Measurements from ENCODE around the gene CA5A. TPM values are rescaled to one million over a fixed set of nuclear protein-coding genes. Genes with fewer than 3 reads are reported as not detected.

CA5A gene
- polyA plus RNA-seq, 2 of the 4 experiments (the other 2 are of a cell fraction) = not detected

GRCh38 chr16:87924041-87924810 is 12.1 kb downstream of the CA5A start:
- TF ChIP-seq REST (IDR thresholded peaks at IDR 0.05) (no peak), ESRRA (IDR thresholded peaks at IDR 0.05; ENCODE audit: borderline replicate concordance, low read length) (no peak), RFX5 (IDR thresholded peaks at IDR 0.05) (no peak), JUNB (IDR thresholded peaks at IDR 0.05) (no peak), FOXS1 (CRISPR knock-in tag; IDR thresholded peaks at IDR 0.05) (no peak), TFCP2L1 (CRISPR knock-in tag; IDR thresholded peaks at IDR 0.05) (no peak), CEBPB (IDR thresholded peaks at IDR 0.05) (no peak), RCOR1 (IDR thresholded peaks at IDR 0.05; ENCODE audit: low read depth, low read length) (no peak), TP53 (CRISPR knock-in tag; IDR thresholded peaks at IDR 0.05) (no peak), SREBF2 (IDR thresholded peaks at IDR 0.05) (no peak), MAX (IDR thresholded peaks at IDR 0.05) (no peak), NFE2L2 (conservative IDR thresholded peaks at IDR 0.05; ENCODE audit: low read length) (no peak), USF2 (IDR thresholded peaks at IDR 0.05) (no peak)
- DNase-seq (ENCODE audit: low read depth in 1 of 2, low spot score in 1 of 2) (no peak), ATAC-seq (no peak), FAIRE-seq (no peak)
- CTCF ChIA-PET = interaction anchor here (0.5 to 1.4 kb wide), 3 partner anchors 9 to 26 kb away, joined by 3 to 5 read pairs (median 5); no protein-coding TSS in a partner anchor
- Histone ChIP-seq H3K4me1 (no peaks in the 10 kb centered on the region), H3K27ac (no peak overlapping the region), H3K4me3 (no peak overlapping the region), H3K9me3 (no peaks in the 10 kb centered on the region), H3K4me2 (no peak overlapping the region)
- POLR2A ChIA-PET = no interaction called here
- 78% methylated on average over 21 of the region's 27 CpGs for WGBS (ENCODE audit: missing lambda C conversion rate)

GRCh38 chr16:87922250-87922871 is 14.0 kb downstream of the CA5A start:
- FAIRE-seq = no peak
- no peak for ATAC-seq
- Histone ChIP-seq H3K4me2 (no peak overlapping the region), H3K4me3 (no peak overlapping the region), H3K27ac (no peak overlapping the region), H3K9me3 (no peaks in the 10 kb centered on the region), H3K4me1 (no peaks in the 10 kb centered on the region)
- WGBS (ENCODE audit: missing lambda C conversion rate) = 63% methylated on average over 10 of the region's 14 CpGs
- no peak for TF ChIP-seq SMC3 (IDR thresholded peaks at IDR 0.05)
- TF ChIP-seq CBX2 (IDR thresholded peaks at IDR 0.05; ENCODE audit: borderline replicate concordance, low read depth) = no peak
- ChIA-PET POLR2A (no interaction called here), CTCF (no interaction called here)
- no peak for DNase-seq (ENCODE audit: low read depth in 1 of 2, low spot score in 1 of 2)

- FAIRE-seq (no peak), ATAC-seq (peak in 1 of 2 experiments; percentile 70; a peak in 3 of 6 replicates), DNase-seq (ENCODE audit: low read depth in 1 of 2, low spot score in 1 of 2) (no peak)
- WGBS (ENCODE audit: missing lambda C conversion rate) = 58% methylated on average over 13 of the region's 13 CpGs
- no peak overlapping the region for H3K4me2 ChIP-seq
- H3K27ac ChIP-seq = no peak overlapping the region
- H3K9me3 ChIP-seq = no peaks in the 10 kb centered on the region
- TF ChIP-seq USF2 (IDR thresholded peaks at IDR 0.05) (peak; percentile 69), FOSB (CRISPR knock-in tag; IDR thresholded peaks at IDR 0.05) (no peak)
- ChIA-PET CTCF (no interaction called here), POLR2A (no interaction called here)
- no peak overlapping the region for H3K4me3 ChIP-seq
- H3K4me1 ChIP-seq = no peaks in the 10 kb centered on the region
These were observed 15.0 kb downstream of the CA5A start for GRCh38 chr16:87921236-87921773.

Measured in A549 (cell line).